ENCODE results near the gene SMC6.

The SMC6 gene

GRCh38 chr2:17753803-17754663 lies at the start of gene SMC6, which contains the start of gene GEN1:
TSS of gene SMC6 (minus strand) at chr2:17753810. CDS start at chr2:17745946, 7,864 bp downstream.
TSS of gene GEN1 (plus strand) at chr2:17754138. CDS start at chr2:17759944, 5,806 bp downstream.
- peak; percentile 82 for DNase-seq (ENCODE audit: low read depth, low spot score)

GRCh38 chr2:17800693-17801458 lies 47.3 kb upstream of the SMC6 start:
- DNase-seq (ENCODE audit: low read depth, low spot score): no peak

- no peak for DNase-seq (ENCODE audit: low read depth, low spot score)
These were observed 46.6 kb upstream of the SMC6 start for GRCh38 chr2:17800219-17800618.

- no peak for DNase-seq (ENCODE audit: low read depth, low spot score)
These were observed 45.9 kb upstream of the SMC6 start for GRCh38 chr2:17799301-17800120.

GRCh38 chr2:17798338-17798737 lies 44.7 kb upstream of the SMC6 start:
- DNase-seq (ENCODE audit: low read depth, low spot score): no peak

- DNase-seq (ENCODE audit: low read depth, low spot score): no peak
These were observed 41.7 kb upstream of the SMC6 start for GRCh38 chr2:17795309-17795708.

GRCh38 chr2:17793803-17794354 lies 40.3 kb upstream of the SMC6 start:
- no peak for DNase-seq (ENCODE audit: low read depth, low spot score)

- no peak for DNase-seq (ENCODE audit: low read depth, low spot score)
These were observed 39.7 kb upstream of the SMC6 start for GRCh38 chr2:17793296-17793695.

- DNase-seq (ENCODE audit: low read depth, low spot score): no peak
These were observed 38.9 kb upstream of the SMC6 start for GRCh38 chr2:17792515-17792914.

- no peak for DNase-seq (ENCODE audit: low read depth, low spot score)
These were observed 38.2 kb upstream of the SMC6 start for GRCh38 chr2:17791817-17792130.

GRCh38 chr2:17791121-17791816 lies 37.7 kb upstream of the SMC6 start:
- no peak for DNase-seq (ENCODE audit: low read depth, low spot score)

GRCh38 chr2:17790536-17790935 lies 36.9 kb upstream of the SMC6 start:
- DNase-seq (ENCODE audit: low read depth, low spot score): no peak

GRCh38 chr2:17788773-17789172 lies 35.2 kb upstream of the SMC6 start:
- no peak for DNase-seq (ENCODE audit: low read depth, low spot score)

- DNase-seq (ENCODE audit: low read depth, low spot score): no peak
These were observed 33.1 kb upstream of the SMC6 start for GRCh38 chr2:17786727-17787126.

GRCh38 chr2:17781482-17781881 lies 27.9 kb upstream of the SMC6 start:
- no peak for DNase-seq (ENCODE audit: low read depth, low spot score)

- no peak for DNase-seq (ENCODE audit: low read depth, low spot score)
These were observed 26.9 kb upstream of the SMC6 start for GRCh38 chr2:17780546-17780945.

GRCh38 chr2:17772532-17772931 lies 18.9 kb upstream of the SMC6 start:
- no peak for DNase-seq (ENCODE audit: low read depth, low spot score)

GRCh38 chr2:17771956-17772355 lies 18.3 kb upstream of the SMC6 start:
- DNase-seq (ENCODE audit: low read depth, low spot score): no peak

- DNase-seq (ENCODE audit: low read depth, low spot score): no peak
These were observed 15.3 kb upstream of the SMC6 start for GRCh38 chr2:17768894-17769293.

GRCh38 chr2:17765398-17765797 lies 11.8 kb upstream of the SMC6 start:
- DNase-seq (ENCODE audit: low read depth, low spot score): no peak
